H1 (cell line): ENCODE data around the gene PPIG. TPM values are rescaled to one million over a fixed set of nuclear protein-coding genes. Genes with fewer than 3 reads are reported as not detected.

Source experiments
- CTCF ChIA-PET: fragments of 300-600 bp; sonication (Branson Sonifier 250); formaldehyde crosslinking; loops from one replicate; lab custom pipeline; 2021; ENCODE audit not compliant: partially characterized antibody; lab: Charles Lee
- POLR2A ChIA-PET: fragments of 300-600 bp; sonication (Branson Sonifier 250); formaldehyde crosslinking; loops from one replicate; lab custom pipeline; 2021; ENCODE audit warnings: inconsistent platforms; ENCODE audit not compliant: partially characterized antibody; lab: Charles Lee
- DNase-seq, 2 experiments: peaks; one replicate each; pipeline versions ENCODE4 v3.0.0 to v3.0.0-alpha.2; 2010 to 2022; ENCODE audit warnings: low spot score in 2 of 2, low read depth in 1 of 2, mixed read lengths in 1 of 2
- FAIRE-seq: peaks from 2 replicates; lab custom pipeline; 2011; peaks lifted over from hg19 to GRCh38; lab: Jason Lieb, UNC
- H2AFZ ChIP-seq: 2 replicates; pipeline ENCODE4 v1.8.1; 2012; ENCODE audit warnings: low read length, inconsistent platforms
- H2AK5ac ChIP-seq: 2 replicates; pipeline ENCODE4 v1.6.1; 2013; ENCODE audit warnings: low read depth, low read length
- H2BK120ac ChIP-seq: replicated peaks from 2 replicates; pipeline ENCODE3; 2013; ENCODE audit warnings: low read depth, low read length, inconsistent platforms
- H2BK12ac ChIP-seq: 2 replicates; pipeline ENCODE4 v1.6.1; 2013; ENCODE audit warnings: low read depth, low read length
- H2BK15ac ChIP-seq: 2 replicates; pipeline ENCODE4 v1.6.1; 2013; ENCODE audit warnings: low read length
- H2BK20ac ChIP-seq: 2 replicates; pipeline ENCODE4 v1.6.1; 2013; ENCODE audit warnings: low read length
- H2BK5ac ChIP-seq: 2 replicates; pipeline ENCODE4 v1.6.1; 2013; ENCODE audit warnings: low read depth, low read length
- H3K14ac ChIP-seq: 2 replicates; pipeline ENCODE4 v1.6.1; 2013; ENCODE audit warnings: inconsistent platforms; ENCODE audit not compliant: insufficient read length
- H3K18ac ChIP-seq: 2 replicates; pipeline ENCODE4 v1.6.1; 2013; ENCODE audit warnings: low read length; ENCODE audit errors: extremely low read depth
- H3K23ac ChIP-seq: 2 replicates; pipeline ENCODE4 v1.6.1; 2013; ENCODE audit warnings: inconsistent platforms; ENCODE audit not compliant: insufficient read length
- H3K23me2 ChIP-seq: 2 replicates; pipeline ENCODE4 v1.6.1; 2013; ENCODE audit warnings: low read depth, low read length
- H3K27ac ChIP-seq: 2 replicates; pipeline ENCODE4 v1.6.1; 2011; ENCODE audit warnings: low read depth, low read length, inconsistent platforms
- H3K27me3 ChIP-seq, 4 experiments: replicated peaks in 1 of 4; 1 replicate in 1 of 4; 2 replicates in 3 of 4; pipeline versions ENCODE4 v1.6.1 to v1.8.1; 2011 to 2013; ENCODE audit warnings: low read length in 3 of 4, mild to moderate bottlenecking in 3 of 4, inconsistent platforms in 2 of 4, mixed read lengths in 2 of 4, moderate library complexity in 1 of 4; ENCODE audit not compliant: control insufficient read depth in 3 of 4, insufficient read depth in 3 of 4; ENCODE audit errors: extremely low read depth in 1 of 4
- H3K36me3 ChIP-seq, 4 experiments: 2 replicates each; pipeline versions ENCODE4 v1.6.1 to v1.8.1; 2011 to 2013; ENCODE audit warnings: mild to moderate bottlenecking in 4 of 4, low read length in 3 of 4, moderate library complexity in 2 of 4, control low read depth in 1 of 4, inconsistent platforms in 1 of 4; ENCODE audit not compliant: insufficient read depth in 4 of 4, control insufficient read depth in 2 of 4
- H3K4ac ChIP-seq: replicated peaks from 2 replicates; pipeline ENCODE3; 2013; ENCODE audit warnings: low read length, low read depth, mixed read lengths, inconsistent platforms; ENCODE audit not compliant: insufficient read length
- H3K4me1 ChIP-seq, 4 experiments: replicated peaks in 1 of 4; 1 replicate in 1 of 4; 2 replicates in 3 of 4; pipeline versions ENCODE4 v1.6.1 to v1.8.1; 2011 to 2013; ENCODE audit warnings: low read length in 3 of 4, inconsistent platforms in 2 of 4, mixed read lengths in 1 of 4; ENCODE audit not compliant: insufficient read depth in 4 of 4, control insufficient read depth in 3 of 4
- H3K4me2 ChIP-seq, 2 experiments: 2 replicates each; pipeline versions ENCODE4 v1.6.1 to v1.8.1; 2011 to 2013; ENCODE audit warnings: low read depth in 2 of 2, low read length in 2 of 2, control low read depth in 1 of 2, inconsistent platforms in 1 of 2, mild to moderate bottlenecking in 1 of 2; ENCODE audit not compliant: insufficient read depth in 1 of 2
- H3K4me3 ChIP-seq, 4 experiments: fragments of 200-600, 300-600 bp in 1 of 4; sonication (generic), shearing (Covaris generic), sonication (Bioruptor Twin) in 1 of 4; 2 replicates each; pipeline versions ENCODE4 v1.5.1 to v1.8.1; 2011 to 2016; ENCODE audit warnings: low read length in 4 of 4, low read depth in 3 of 4, control low read depth in 2 of 4, inconsistent platforms in 2 of 4, mild to moderate bottlenecking in 2 of 4, mixed read lengths in 1 of 4, moderate library complexity in 1 of 4; ENCODE audit not compliant: insufficient read depth in 2 of 4; ENCODE audit errors: extremely low read depth in 1 of 4
- H3K56ac ChIP-seq: replicated peaks from 2 replicates; pipeline ENCODE3; 2013; ENCODE audit warnings: low read depth, mild to moderate bottlenecking, mixed read lengths, low read length, inconsistent platforms; ENCODE audit not compliant: insufficient read length
- H3K79me1 ChIP-seq: 2 replicates; pipeline ENCODE4 v1.6.1; 2013; ENCODE audit warnings: low read depth, low read length, control low read depth
- H3K79me2 ChIP-seq, 2 experiments: 2 replicates each; pipeline versions ENCODE4 v1.6.1 to v1.8.1; 2012 to 2013; ENCODE audit warnings: low read length in 2 of 2, mild to moderate bottlenecking in 2 of 2, inconsistent platforms in 1 of 2; ENCODE audit not compliant: insufficient read depth in 2 of 2, control insufficient read depth in 1 of 2
- H3K9ac ChIP-seq, 4 experiments: replicated peaks in 1 of 4; 1 replicate in 1 of 4; 2 replicates in 3 of 4; pipeline versions ENCODE4 v1.6.1 to v1.8.1; 2011 to 2013; ENCODE audit warnings: low read depth in 3 of 4, low read length in 3 of 4, control low read depth in 2 of 4, mild to moderate bottlenecking in 2 of 4, moderate library complexity in 2 of 4, inconsistent platforms in 1 of 4; ENCODE audit errors: extremely low read depth in 1 of 4
- H3K9me3 ChIP-seq, 2 experiments: 2 replicates each; pipeline versions ENCODE4 v1.6.1 to v1.8.1; 2012 to 2013; ENCODE audit warnings: mild to moderate bottlenecking in 2 of 2, moderate library complexity in 2 of 2, control low read depth in 1 of 2, inconsistent platforms in 1 of 2, low read depth in 1 of 2, low read length in 1 of 2, mixed read lengths in 1 of 2; ENCODE audit not compliant: insufficient read depth in 2 of 2
- H4K20me1 ChIP-seq, 2 experiments: replicated peaks in 1 of 2; 2 replicates each; pipeline versions ENCODE3 to v1.8.1; 2011 to 2013; ENCODE audit warnings: inconsistent platforms in 2 of 2, low read length in 2 of 2, mild to moderate bottlenecking in 1 of 2; ENCODE audit not compliant: insufficient read depth in 2 of 2, control insufficient read depth in 1 of 2
- H4K5ac ChIP-seq: 2 replicates; pipeline ENCODE4 v1.6.1; 2013; ENCODE audit warnings: low read length, low read depth, mixed read lengths, inconsistent platforms; ENCODE audit not compliant: insufficient read length
- H4K8ac ChIP-seq: 2 replicates; pipeline ENCODE4 v1.8.0; 2013; ENCODE audit warnings: mild to moderate bottlenecking, moderate library complexity, low read length, inconsistent platforms; ENCODE audit not compliant: insufficient read depth; ENCODE audit errors: extremely low read depth
- H4K91ac ChIP-seq: replicated peaks from 2 replicates; pipeline ENCODE3; 2013; ENCODE audit warnings: low read length, mixed read lengths, inconsistent platforms; ENCODE audit not compliant: insufficient read length
- CREB1 ChIP-seq: IDR thresholded peaks from 2 replicates; pipeline ENCODE4 v1.6.1; 2012; ENCODE audit warnings: inconsistent platforms
- POLR2A ChIP-seq, 2 experiments: IDR thresholded peaks; 1 replicate in 1 of 2; 2 replicates in 1 of 2; pipeline ENCODE4 v1.6.1; 2011; ENCODE audit warnings: low read depth in 2 of 2, low read length in 2 of 2, mild to moderate bottlenecking in 2 of 2; ENCODE audit errors: control extremely low read depth in 1 of 2
- RBBP5 ChIP-seq: IDR thresholded peaks from 2 replicates; pipeline ENCODE4 v1.7.1; 2012; ENCODE audit warnings: low read depth, mild to moderate bottlenecking, inconsistent platforms, low read length, moderate library complexity, borderline replicate concordance
- RFX5 ChIP-seq: IDR thresholded peaks from 2 replicates; pipeline ENCODE4 v1.6.1; 2011; ENCODE audit warnings: low read depth, low read length, improper control_type of control experiment, borderline replicate concordance
- SIN3A ChIP-seq, 2 experiments: IDR thresholded peaks in 1 of 2; conservative IDR thresholded peaks in 1 of 2; 2 replicates each; pipeline ENCODE4 v1.6.1; 2011 to 2012; ENCODE audit warnings: low read length in 2 of 2, improper control_type of control experiment in 1 of 2, low read depth in 1 of 2, mild to moderate bottlenecking in 1 of 2
- WGBS, 2 experiments: shearing (Covaris generic) in 1 of 2; methylation state at CpG; one replicate each; pipeline versions ENCODE4 v1.1.6 to v1.1.7; 2013 to 2015; ENCODE audit warnings: low lambda C conversion rate in 2 of 2, mixed read lengths in 2 of 2, inconsistent platforms in 1 of 2, low coverage in 1 of 2, missing lambda C conversion rate in 1 of 2; ENCODE audit not compliant: insufficient replicate concordance in 2 of 2, insufficient coverage in 1 of 2, insufficient read length in 1 of 2; ENCODE audit errors: extremely low coverage in 1 of 2, missing lambda C conversion rate in 1 of 2; 5-methylcytosine and 5-hydroxymethylcytosine counted together
- polyA plus RNA-seq, 7 experiments: library from polyadenylated mRNA; depleted of rRNA in 3 of 7; stranded (reverse) in 5 of 7; unstranded in 2 of 7; fragments of >200 nt in 5 of 7; fragments of 200-250 nt in 2 of 7; gene quantifications; 1 replicate in 5 of 7; 2 replicates in 1 of 7; 4 replicates in 1 of 7; pipeline versions ENCODE4 v1.2.1 to v1.2.3, GENCODE V29; 2011 to 2013; ENCODE audit warnings: missing spikeins in 2 of 7, mixed read lengths in 2 of 7
- total RNA-seq: library from RNA; stranded (reverse); fragmentation: NEBNext Ultra II Directional; extraction: Animal tissue kit (Norgen Biotek cat#: 25700); gene quantifications from 2 replicates; pipeline ENCODE4 v1.2.1, GENCODE V29; 2021

Gene PPIG
- total and polyA plus RNA-seq, 2 of the 8 experiments (the other 6 are each of a cell fraction or from before 2014, with no cell fraction given) = 14.7 to 71.0 TPM

DNA sequence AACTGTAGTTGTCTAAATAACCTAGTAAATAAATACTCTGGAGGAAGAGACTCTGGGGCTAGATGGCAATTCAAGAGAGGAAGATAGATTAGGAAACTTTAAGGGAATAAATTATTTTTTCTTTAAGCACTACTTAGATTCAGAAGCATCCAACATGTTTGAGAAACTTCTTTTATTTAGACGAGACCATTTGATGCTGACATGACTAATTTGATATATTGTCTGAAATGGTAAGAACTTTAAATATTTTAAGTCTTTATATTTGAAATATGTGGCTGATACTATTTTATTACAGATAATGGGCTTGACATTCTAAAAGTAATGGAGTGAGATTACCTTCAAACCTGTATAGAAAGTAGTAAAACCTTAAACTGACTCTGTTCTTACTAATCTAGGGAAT lies 36.4 kb downstream of the PPIG start:
- Histone ChIP-seq H3K56ac (no peak overlapping the region), H3K4me2 (no peak overlapping the region), H2BK120ac (no peak overlapping the region), H4K91ac (no peak overlapping the region), H4K5ac (no peak overlapping the region), H2BK20ac (no peak overlapping the region), H2BK5ac (no peak overlapping the region), H3K14ac (no peak overlapping the region), H2BK15ac (no peak overlapping the region), H3K4ac (no peak overlapping the region), H3K27ac (no peak overlapping the region), H2BK12ac (no peak overlapping the region), H3K23ac (no peak overlapping the region), H3K9me3 (no peaks in the 10 kb centered on the region; a peak in 1 of 4 replicates), H2AFZ (no peak overlapping the region), H4K20me1 (no peaks in the 10 kb centered on the region), H4K8ac (no peak overlapping the region), H3K36me3 (peaks cover under 1 to 43% (median 14%) of the 10 kb centered on the region in 4 experiments; a peak in 7 of 8 replicates), H3K23me2 (no peaks in the 10 kb centered on the region), H3K4me3 (no peak overlapping the region), H3K79me2 (peaks cover 0 to 15% of the 10 kb centered on the region in 2 experiments; a peak in 2 of 4 replicates), H3K79me1 (no peaks in the 10 kb centered on the region), H3K27me3 (no peaks in the 10 kb centered on the region), H3K9ac (no peak overlapping the region), H2AK5ac (no peak overlapping the region), H3K4me1 (no peaks in the 10 kb centered on the region), H3K18ac (no peak overlapping the region)
- TF ChIP-seq CREB1 (no peak), SIN3A (conservative IDR thresholded peaks at IDR 0.05 in 1 of 2, IDR thresholded peaks at IDR 0.05 in 1 of 2; ENCODE audit: low read depth in 1 of 2, low read length in 2 of 2) (no peak), POLR2A (IDR thresholded peaks at IDR 0.05; ENCODE audit: control extremely low read depth in 1 of 2, low read depth in 2 of 2, low read length in 2 of 2) (no peak), RFX5 (no peak), RBBP5 (no peak)
- CTCF ChIA-PET = no interaction called here
- FAIRE-seq = no peak
- POLR2A ChIA-PET = no interaction called here
- DNase-seq = no peak
- 88% methylated on average over 1 of the region's 1 CpG; no CpG with 5 or more reads in 1 of the 2 experiments for WGBS, 2 experiments
